HepG2 (cell line): Measurements from ENCODE around the gene BBLN. TPM values are rescaled to one million over a fixed set of nuclear protein-coding genes. Genes with fewer than 3 reads are reported as not detected.

Source experiments
- ATAC-seq: fragments of 200-7000 bp; cut with Tn5 transposase; 3 replicates; pipeline ENCODE4 v1.9.1; 2020; ENCODE audit warnings: mild to moderate bottlenecking, moderate library complexity
- BruUV-seq: library from RNA; stranded (reverse); fragments of 400-500 nt; replicated peaks from 2 replicates; lab custom pipeline; 2021; lab: Mats Ljungman, UMichigan
- CTCF ChIA-PET: fragments of 300-600 bp; formaldehyde crosslinking; extraction: SDS; loops from one replicate; lab custom pipeline; 2021; ENCODE audit warnings: low total read pairs, inconsistent platforms, low intra/inter-chr PET ratio; lab: Yijun Ruan, JAX
- POLR2A ChIA-PET: fragments of 350-600 bp; sonication (Branson Sonifier 250); formaldehyde crosslinking; loops from one replicate; lab custom pipeline; 2020; ENCODE audit warnings: antibody characterized with exemption, inconsistent platforms; lab: Yijun Ruan, JAX
- DNase-seq: peaks from one replicate; pipeline ENCODE4 v3.0.0-alpha.2; 2015; ENCODE audit warnings: low spot score
- FAIRE-seq: peaks from 3 replicates; lab custom pipeline; 2011; peaks lifted over from hg19 to GRCh38; lab: Jason Lieb, UNC
- H2AFZ ChIP-seq: one replicate; pipeline ENCODE4 v1.6.1; 2011; ENCODE audit warnings: low read length, inconsistent platforms
- H3K27ac ChIP-seq: fragments of 300-600 bp; 3 replicates; pipeline ENCODE4 v1.8.0; 2011; ENCODE audit warnings: mixed run types, mild to moderate bottlenecking, mixed read lengths, low read length, inconsistent platforms; ENCODE audit not compliant: insufficient read depth; ENCODE audit errors: extremely low read length
- H3K27me3 ChIP-seq, 2 experiments: fragments of 200-600 bp in 1 of 2; 2 replicates in 1 of 2; 3 replicates in 1 of 2; pipeline versions ENCODE4 v1.6.0 to v1.8.0; 2011; ENCODE audit warnings: low read length in 2 of 2, mild to moderate bottlenecking in 2 of 2, moderate library complexity in 2 of 2, inconsistent platforms in 1 of 2; ENCODE audit not compliant: insufficient read depth in 2 of 2, control insufficient read depth in 1 of 2
- H3K36me3 ChIP-seq, 2 experiments: fragments of 200-600 bp in 1 of 2; replicated peaks in 1 of 2; 2 replicates in 1 of 2; 3 replicates in 1 of 2; pipeline versions ENCODE4 v1.5.1 to v1.8.0; 2011; ENCODE audit warnings: low read length in 2 of 2, inconsistent platforms in 1 of 2; ENCODE audit not compliant: insufficient read depth in 2 of 2, control insufficient read depth in 1 of 2
- H3K4me1 ChIP-seq: 2 replicates; pipeline ENCODE4 v1.5.1; 2012; ENCODE audit warnings: low read length, inconsistent platforms; ENCODE audit not compliant: insufficient read depth
- H3K4me2 ChIP-seq: 2 replicates; pipeline ENCODE4 v1.6.0; 2011; ENCODE audit warnings: low read depth, low read length, inconsistent platforms
- H3K4me3 ChIP-seq, 3 experiments: fragments of 200-600 bp in 1 of 3; sonication (generic), shearing (Covaris generic) in 1 of 3; replicated peaks in 1 of 3; 2 replicates each; pipeline ENCODE4 v1.5.1; 2011 to 2016; ENCODE audit warnings: low read length in 3 of 3, inconsistent platforms in 2 of 3, low read depth in 2 of 3, mild to moderate bottlenecking in 2 of 3, control low read depth in 1 of 3, mixed read lengths in 1 of 3; ENCODE audit not compliant: insufficient read depth in 1 of 3
- H3K79me2 ChIP-seq: one replicate; pipeline ENCODE4 v1.6.1; 2011; ENCODE audit warnings: low read length, inconsistent platforms; ENCODE audit not compliant: insufficient read depth
- H3K9ac ChIP-seq: 2 replicates; pipeline ENCODE4 v1.6.0; 2011; ENCODE audit warnings: mild to moderate bottlenecking, low read depth, low read length, inconsistent platforms; ENCODE audit not compliant: insufficient read depth
- H3K9me3 ChIP-seq: 2 replicates; pipeline ENCODE4 v1.5.1; 2012; ENCODE audit warnings: mild to moderate bottlenecking, low read length
- H4K20me1 ChIP-seq: 2 replicates; pipeline ENCODE4 v1.6.0; 2011; ENCODE audit warnings: inconsistent platforms, mild to moderate bottlenecking, low read length, moderate library complexity; ENCODE audit not compliant: insufficient read depth
- NFE2L2 ChIP-seq: fragments of 150-350 bp; IDR thresholded peaks from 2 replicates; pipeline ENCODE4 v1.6.1; 2014; ENCODE audit warnings: low read length
- SIX1 ChIP-seq: sonication (generic); formaldehyde crosslinking; IDR thresholded peaks from 2 replicates; pipeline ENCODE4 v1.4.0; 2020; ENCODE audit warnings: missing genetic modification reagents, borderline replicate concordance
- SNAPC2 ChIP-seq: sonication (generic); formaldehyde crosslinking; IDR thresholded peaks from 2 replicates; pipeline ENCODE4 v1.8.1; 2022; ENCODE audit warnings: mild to moderate bottlenecking, missing genetic modification reagents
- WGBS: methylation state at CpG from one replicate; pipeline ENCODE4 v1.1.6; 2017; ENCODE audit warnings: low lambda C conversion rate; 5-methylcytosine and 5-hydroxymethylcytosine counted together
- in situ Hi-C: cut with HindIII; loops from 2 replicates; pipeline ENCODE4 v1.10.0; 2017; ENCODE audit warnings: low pct_unique_long_range_greater_than_20kb; ENCODE audit not compliant: extremely low pct_ligation_motif_present
- intact Hi-C: fragments of 100-400 bp; cut with micrococcal nuclease; formaldehyde crosslinking; loops from one replicate; pipeline ENCODE4 v1.10.0; 2022; ENCODE audit not compliant: unreplicated experiment
- polyA plus RNA-seq, 8 experiments: library from polyadenylated mRNA; depleted of rRNA in 3 of 8; stranded (reverse) in 7 of 8; unstranded in 1 of 8; fragments of >200 nt; fragmentation: Illumina TruSeq in 4 of 8; extraction: Trizol in 4 of 8; gene quantifications; 2 replicates each; pipeline versions ENCODE4 v1.2.1 to v1.2.3, GENCODE V29; 2011 to 2016; ENCODE audit warnings: low read depth in 4 of 8, missing spikeins in 1 of 8, mixed read lengths in 1 of 8; ENCODE audit not compliant: insufficient read depth in 1 of 8
- total RNA-seq, 5 experiments: library from RNA; depleted of rRNA; stranded (reverse); fragments of >200 nt; fragmentation: Illumina TruSeq; extraction: Trizol; gene quantifications; 2 replicates each; pipeline ENCODE4 v1.2.3, GENCODE V29; 2016; ENCODE audit warnings: low read depth in 1 of 5
- TF ChIP-seq, protein P1 (sequence below): sonication (generic); formaldehyde crosslinking; IDR thresholded peaks from 2 replicates; pipeline ENCODE4 v1.4.0; 2020; ENCODE audit warnings: missing genetic modification reagents, borderline replicate concordance
- TF ChIP-seq, protein P2 (sequence below): sonication (generic); formaldehyde crosslinking; IDR thresholded peaks from 2 replicates; pipeline ENCODE4 v1.4.0; 2020; ENCODE audit warnings: missing genetic modification reagents
- TF ChIP-seq, protein P3 (sequence below): IDR thresholded peaks from 2 replicates; pipeline ENCODE4 v1.6.1; 2016; ENCODE audit warnings: missing compliant biosample characterization, missing genetic modification reagents, borderline replicate concordance

Gene BBLN
- total and polyA plus RNA-seq, 2 of the 13 experiments (the other 11 are each of a cell fraction or from before 2014, with no cell fraction given) = 27.6 to 33.1 TPM

DNA sequence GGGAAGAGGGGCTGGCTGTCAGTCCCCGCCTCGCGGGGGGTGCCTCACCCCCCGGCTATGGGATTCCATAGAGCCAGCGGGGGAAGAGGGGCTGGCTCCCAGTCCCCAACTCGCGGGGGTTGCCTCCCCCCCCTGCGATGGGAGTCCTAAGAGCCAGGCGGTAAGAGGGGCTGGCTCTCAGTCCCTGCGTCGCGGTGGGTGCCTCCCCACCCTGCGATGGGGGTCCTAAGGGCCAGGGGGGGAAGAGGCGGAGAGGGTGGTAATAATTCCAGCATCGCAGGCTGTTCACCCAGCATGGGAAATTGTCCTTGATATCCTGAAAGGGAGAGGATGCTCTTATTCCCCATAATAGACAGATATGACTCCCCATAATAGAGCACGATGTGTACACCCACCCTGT, 20.4 kb upstream of the BBLN start:
- H3K9ac ChIP-seq = no peak overlapping the region
- no peak for TF ChIP-seq SNAPC2 (CRISPR knock-in tag)
- TF ChIP-seq, all 625 proteins: peak for 0
- H3K4me1 ChIP-seq = peaks cover 49% of the 10 kb centered on the region
- no peak for DNase-seq
- POLR2A ChIA-PET = no interaction called here
- no peak overlapping the region for H3K27ac ChIP-seq
- H3K79me2 ChIP-seq = no peaks in the 10 kb centered on the region
- H3K4me3 ChIP-seq = no peak overlapping the region
- H3K36me3 ChIP-seq = no peaks in the 10 kb centered on the region
- H4K20me1 ChIP-seq = no peaks in the 10 kb centered on the region
- CTCF ChIA-PET = no interaction called here
- peaks cover 0 to 6% of the 10 kb centered on the region in 2 experiments; a peak in 1 of 5 replicates for H3K27me3 ChIP-seq
- BruUV-seq = no TSS peak
- intact Hi-C loops (no loop called here), in situ Hi-C loops (no loop called here)
- H3K4me2 ChIP-seq = no peak overlapping the region
- no peak for FAIRE-seq
- no peak for ATAC-seq
- H3K9me3 ChIP-seq = no peaks in the 10 kb centered on the region
- 97% methylated on average over 4 of the region's 16 CpGs for WGBS
- no peak overlapping the region for H2AFZ ChIP-seq

DNA sequence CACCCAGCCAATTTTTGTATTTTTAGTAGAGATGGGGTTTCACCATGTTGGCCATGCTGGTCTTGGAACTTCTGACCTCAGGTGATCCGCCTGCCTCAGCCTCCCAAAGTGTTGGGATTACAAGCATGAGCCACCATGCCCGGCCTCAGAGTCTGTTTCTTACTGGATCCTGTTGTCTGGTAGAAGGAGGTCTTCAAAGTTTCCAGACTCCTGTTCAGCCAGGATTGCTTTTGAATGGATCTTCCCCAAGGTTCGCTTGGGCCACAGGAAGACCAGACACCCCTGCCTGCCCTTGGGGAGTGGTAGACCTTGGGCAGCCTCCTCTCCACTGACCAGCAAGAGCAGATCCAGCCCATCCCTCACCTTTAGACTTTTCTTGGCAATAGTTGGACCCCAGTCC, 18.5 kb upstream of the BBLN start:
- intact Hi-C loops = no loop called here
- Histone ChIP-seq H4K20me1 (no peaks in the 10 kb centered on the region), H3K9ac (no peak overlapping the region), H3K79me2 (no peaks in the 10 kb centered on the region), H3K4me2 (peak overlapping the region; percentile 39; the same call in 1 of the 2 replicates), H3K4me3 (no peak overlapping the region), H3K9me3 (no peaks in the 10 kb centered on the region), H3K27me3 (peaks cover 0 to 25% of the 10 kb centered on the region in 2 experiments; a peak in 3 of 5 replicates), H3K4me1 (peaks cover 59% of the 10 kb centered on the region), H3K27ac (no peak overlapping the region), H3K36me3 (no peaks in the 10 kb centered on the region), H2AFZ (no peak overlapping the region)
- no TSS peak for BruUV-seq
- ChIA-PET POLR2A (interaction anchor here (1.1 to 2.2 kb wide), 2 partner anchors 9 to 18 kb away, joined by 3 to 7 read pairs; partner anchors contain the start of gene BBLN), CTCF (no interaction called here)
- 100% methylated on average over 3 of the region's 3 CpGs for whole genome bisulfite sequencing
- FAIRE-seq = no peak
- DNase-seq = no peak
- in situ Hi-C loops = no loop called here
- ATAC-seq = no peak
- TF ChIP-seq, protein P1, sequence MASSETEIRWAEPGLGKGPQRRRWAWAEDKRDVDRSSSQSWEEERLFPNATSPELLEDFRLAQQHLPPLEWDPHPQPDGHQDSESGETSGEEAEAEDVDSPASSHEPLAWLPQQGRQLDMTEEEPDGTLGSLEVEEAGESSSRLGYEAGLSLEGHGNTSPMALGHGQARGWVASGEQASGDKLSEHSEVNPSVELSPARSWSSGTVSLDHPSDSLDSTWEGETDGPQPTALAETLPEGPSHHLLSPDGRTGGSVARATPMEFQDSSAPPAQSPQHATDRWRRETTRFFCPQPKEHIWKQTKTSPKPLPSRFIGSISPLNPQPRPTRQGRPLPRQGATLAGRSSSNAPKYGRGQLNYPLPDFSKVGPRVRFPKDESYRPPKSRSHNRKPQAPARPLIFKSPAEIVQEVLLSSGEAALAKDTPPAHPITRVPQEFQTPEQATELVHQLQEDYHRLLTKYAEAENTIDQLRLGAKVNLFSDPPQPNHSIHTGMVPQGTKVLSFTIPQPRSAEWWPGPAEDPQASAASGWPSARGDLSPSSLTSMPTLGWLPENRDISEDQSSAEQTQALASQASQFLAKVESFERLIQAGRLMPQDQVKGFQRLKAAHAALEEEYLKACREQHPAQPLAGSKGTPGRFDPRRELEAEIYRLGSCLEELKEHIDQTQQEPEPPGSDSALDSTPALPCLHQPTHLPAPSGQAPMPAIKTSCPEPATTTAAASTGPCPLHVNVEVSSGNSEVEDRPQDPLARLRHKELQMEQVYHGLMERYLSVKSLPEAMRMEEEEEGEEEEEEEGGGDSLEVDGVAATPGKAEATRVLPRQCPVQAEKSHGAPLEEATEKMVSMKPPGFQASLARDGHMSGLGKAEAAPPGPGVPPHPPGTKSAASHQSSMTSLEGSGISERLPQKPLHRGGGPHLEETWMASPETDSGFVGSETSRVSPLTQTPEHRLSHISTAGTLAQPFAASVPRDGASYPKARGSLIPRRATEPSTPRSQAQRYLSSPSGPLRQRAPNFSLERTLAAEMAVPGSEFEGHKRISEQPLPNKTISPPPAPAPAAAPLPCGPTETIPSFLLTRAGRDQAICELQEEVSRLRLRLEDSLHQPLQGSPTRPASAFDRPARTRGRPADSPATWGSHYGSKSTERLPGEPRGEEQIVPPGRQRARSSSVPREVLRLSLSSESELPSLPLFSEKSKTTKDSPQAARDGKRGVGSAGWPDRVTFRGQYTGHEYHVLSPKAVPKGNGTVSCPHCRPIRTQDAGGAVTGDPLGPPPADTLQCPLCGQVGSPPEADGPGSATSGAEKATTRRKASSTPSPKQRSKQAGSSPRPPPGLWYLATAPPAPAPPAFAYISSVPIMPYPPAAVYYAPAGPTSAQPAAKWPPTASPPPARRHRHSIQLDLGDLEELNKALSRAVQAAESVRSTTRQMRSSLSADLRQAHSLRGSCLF = no peak
- TF ChIP-seq, protein P2, sequence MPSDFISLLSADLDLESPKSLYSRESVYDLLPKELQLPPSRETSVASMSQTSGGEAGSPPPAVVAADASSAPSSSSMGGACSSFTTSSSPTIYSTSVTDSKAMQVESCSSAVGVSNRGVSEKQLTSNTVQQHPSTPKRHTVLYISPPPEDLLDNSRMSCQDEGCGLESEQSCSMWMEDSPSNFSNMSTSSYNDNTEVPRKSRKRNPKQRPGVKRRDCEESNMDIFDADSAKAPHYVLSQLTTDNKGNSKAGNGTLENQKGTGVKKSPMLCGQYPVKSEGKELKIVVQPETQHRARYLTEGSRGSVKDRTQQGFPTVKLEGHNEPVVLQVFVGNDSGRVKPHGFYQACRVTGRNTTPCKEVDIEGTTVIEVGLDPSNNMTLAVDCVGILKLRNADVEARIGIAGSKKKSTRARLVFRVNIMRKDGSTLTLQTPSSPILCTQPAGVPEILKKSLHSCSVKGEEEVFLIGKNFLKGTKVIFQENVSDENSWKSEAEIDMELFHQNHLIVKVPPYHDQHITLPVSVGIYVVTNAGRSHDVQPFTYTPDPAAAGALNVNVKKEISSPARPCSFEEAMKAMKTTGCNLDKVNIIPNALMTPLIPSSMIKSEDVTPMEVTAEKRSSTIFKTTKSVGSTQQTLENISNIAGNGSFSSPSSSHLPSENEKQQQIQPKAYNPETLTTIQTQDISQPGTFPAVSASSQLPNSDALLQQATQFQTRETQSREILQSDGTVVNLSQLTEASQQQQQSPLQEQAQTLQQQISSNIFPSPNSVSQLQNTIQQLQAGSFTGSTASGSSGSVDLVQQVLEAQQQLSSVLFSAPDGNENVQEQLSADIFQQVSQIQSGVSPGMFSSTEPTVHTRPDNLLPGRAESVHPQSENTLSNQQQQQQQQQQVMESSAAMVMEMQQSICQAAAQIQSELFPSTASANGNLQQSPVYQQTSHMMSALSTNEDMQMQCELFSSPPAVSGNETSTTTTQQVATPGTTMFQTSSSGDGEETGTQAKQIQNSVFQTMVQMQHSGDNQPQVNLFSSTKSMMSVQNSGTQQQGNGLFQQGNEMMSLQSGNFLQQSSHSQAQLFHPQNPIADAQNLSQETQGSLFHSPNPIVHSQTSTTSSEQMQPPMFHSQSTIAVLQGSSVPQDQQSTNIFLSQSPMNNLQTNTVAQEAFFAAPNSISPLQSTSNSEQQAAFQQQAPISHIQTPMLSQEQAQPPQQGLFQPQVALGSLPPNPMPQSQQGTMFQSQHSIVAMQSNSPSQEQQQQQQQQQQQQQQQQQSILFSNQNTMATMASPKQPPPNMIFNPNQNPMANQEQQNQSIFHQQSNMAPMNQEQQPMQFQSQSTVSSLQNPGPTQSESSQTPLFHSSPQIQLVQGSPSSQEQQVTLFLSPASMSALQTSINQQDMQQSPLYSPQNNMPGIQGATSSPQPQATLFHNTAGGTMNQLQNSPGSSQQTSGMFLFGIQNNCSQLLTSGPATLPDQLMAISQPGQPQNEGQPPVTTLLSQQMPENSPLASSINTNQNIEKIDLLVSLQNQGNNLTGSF (CRISPR knock-in tag) = no peak
- TF ChIP-seq, protein P3, sequence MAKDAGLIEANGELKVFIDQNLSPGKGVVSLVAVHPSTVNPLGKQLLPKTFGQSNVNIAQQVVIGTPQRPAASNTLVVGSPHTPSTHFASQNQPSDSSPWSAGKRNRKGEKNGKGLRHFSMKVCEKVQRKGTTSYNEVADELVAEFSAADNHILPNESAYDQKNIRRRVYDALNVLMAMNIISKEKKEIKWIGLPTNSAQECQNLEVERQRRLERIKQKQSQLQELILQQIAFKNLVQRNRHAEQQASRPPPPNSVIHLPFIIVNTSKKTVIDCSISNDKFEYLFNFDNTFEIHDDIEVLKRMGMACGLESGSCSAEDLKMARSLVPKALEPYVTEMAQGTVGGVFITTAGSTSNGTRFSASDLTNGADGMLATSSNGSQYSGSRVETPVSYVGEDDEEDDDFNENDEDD (CRISPR knock-in tag) = no peak
- TF ChIP-seq SIX1 (CRISPR knock-in tag) = no peak
- no peak for TF ChIP-seq NFE2L2
